GM21529 (cell line): Measurements from ENCODE around the gene FMN1.

Source experiments
- ATAC-seq: cut with Tn5 transposase; IDR thresholded peaks from one replicate; pipeline ENCODE4 v1.9.1; 2021; ENCODE audit not compliant: unreplicated experiment

The FMN1 gene

DNA sequence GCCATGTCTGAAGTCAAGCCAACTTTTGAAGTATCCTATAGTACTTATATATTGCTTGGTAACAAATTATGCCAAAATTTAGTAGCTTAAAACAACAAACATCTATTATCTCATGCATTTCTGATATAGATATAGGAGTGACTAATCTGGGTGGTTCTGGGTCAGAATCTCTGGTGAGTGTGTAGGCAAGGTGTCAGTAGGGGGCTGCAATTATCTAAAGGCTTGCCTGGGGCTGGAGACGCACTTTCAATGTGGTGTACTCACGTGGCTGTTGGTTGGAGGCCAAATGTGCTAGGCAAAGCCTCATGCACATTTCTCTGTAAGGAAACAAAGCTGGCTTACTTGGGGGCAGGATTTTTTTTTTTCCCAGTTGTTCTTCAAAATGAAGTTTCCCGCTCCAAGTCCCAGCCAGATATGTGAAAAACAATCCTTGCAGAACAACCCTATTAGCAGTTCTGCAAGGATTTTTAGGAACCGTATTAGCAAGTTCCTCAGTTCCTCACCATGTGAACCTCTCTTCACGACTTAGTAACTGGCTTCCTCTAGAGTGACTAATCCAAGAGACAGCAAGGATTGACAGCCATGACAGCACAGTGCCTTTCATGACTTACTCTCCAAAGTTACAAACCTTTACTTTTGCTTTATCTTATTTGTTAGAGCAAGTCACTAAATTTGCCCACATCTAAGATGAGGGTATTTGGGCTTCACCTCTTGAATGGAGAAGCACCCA, 450.9 kb downstream of the FMN1 start:
- ATAC-seq: no peak

DNA sequence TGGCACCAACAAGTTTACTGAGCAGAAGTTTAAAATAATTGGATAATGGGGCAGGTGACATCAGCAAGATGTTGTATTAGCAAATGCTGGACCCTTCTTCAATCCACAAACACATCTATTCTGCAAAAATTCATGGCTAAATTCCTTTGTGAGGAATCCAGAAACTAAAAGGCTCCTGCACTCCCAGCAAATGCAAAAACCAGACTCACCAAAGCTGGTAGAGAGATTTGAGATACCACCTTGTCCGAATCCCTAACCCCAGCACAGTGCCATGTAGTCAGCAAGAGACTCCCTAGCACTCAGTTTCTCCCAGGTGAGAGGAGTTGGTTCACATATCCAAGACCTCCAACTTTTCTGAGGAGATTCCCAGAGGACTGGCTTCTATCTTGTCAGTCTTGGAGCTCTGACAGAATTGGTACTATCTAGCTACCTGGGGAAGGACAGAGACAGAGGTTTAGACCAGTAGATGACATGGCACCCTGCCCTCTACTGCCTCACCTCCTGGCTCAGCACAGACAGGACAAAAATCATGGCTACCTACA, 454.9 kb downstream of the FMN1 start:
- ATAC-seq: no peak

DNA sequence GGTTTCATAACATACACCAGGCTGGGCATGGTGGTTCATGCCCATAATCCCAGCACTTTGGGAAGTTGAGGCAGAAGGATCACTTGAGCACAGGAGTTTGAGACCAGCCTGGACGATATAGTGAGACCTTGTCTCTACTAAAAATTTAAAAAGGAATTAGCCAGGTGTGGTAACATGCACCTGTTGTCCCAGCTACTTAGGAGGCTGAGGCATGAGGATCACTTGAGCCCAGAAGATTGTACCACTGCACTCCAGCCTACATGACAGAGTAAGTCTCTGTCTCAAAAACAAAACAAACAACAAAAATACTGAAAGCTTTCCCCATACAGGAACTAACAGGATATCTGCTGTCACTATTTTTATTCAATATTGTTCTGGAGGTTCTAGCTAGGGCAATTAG, 455.8 kb downstream of the FMN1 start:
- ATAC-seq: no peak

DNA sequence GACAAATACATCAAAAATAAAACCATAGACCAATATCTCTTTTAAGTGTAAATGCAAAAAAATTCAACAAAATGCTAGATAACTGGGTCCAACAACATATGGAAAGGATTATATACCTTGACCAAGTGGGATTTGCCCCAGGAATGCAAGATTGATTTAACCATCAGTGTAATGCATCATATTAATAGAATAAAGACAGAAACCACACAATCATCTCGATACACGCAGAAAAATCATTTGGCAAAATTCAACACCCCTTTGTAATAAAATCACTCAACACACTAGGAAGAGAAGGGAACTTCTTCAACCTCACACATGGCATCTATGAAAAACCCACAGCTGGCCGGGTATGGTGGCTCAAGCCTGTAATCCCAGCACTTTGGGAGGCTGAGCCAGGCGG, 457.2 kb downstream of the FMN1 start:
- no peak for ATAC-seq

DNA sequence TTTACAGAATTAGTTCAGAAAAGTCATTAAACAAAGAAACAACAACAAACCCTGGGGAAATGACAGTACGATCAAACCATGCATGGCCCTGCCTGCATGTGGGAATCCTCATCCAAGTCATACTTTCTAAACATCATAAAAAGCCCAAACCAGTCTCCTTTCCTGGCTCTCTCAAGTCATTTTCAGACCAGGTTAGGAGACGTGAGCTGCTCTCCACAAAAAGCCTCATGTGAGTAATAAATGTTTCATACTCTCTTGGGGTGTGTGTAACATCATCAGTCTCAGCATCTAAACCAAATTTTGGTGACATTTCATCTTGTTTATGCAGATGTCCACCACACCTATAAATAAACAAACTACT, 457.8 kb downstream of the FMN1 start:
- no peak for ATAC-seq

DNA sequence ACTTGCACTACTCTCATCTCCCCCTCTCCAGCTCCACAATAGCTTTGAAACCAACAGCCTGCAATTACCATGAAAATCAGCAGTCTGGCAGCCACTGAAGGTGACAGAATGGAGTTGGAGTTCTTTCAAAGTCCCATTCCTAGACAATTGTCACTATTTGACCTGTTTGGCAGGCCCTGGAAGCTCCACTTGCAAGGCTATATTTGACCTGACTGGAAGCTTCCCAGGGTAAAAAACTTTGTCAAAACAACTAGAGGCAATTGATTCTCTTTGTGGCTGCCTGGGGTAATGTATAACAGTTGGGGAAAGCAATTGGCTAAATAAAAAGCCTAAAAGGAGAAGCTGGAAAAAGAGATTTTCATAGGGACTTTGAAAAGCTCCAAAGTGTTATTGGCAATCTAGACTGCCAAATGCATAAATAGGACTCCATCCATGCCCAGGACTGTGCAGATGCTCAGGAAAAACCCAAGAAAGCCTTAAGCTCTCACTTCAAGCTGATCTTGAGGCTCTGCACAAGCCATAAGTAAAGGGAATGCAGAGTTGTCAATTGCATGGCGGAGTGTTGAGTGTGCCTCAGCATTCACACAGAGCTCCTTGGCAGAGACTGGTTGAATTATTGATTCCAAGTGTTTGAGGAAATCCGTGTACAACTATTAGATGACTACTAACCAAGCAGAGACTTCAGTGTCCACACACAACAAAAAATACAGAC, 458.4 kb downstream of the FMN1 start:
- no peak for ATAC-seq

DNA sequence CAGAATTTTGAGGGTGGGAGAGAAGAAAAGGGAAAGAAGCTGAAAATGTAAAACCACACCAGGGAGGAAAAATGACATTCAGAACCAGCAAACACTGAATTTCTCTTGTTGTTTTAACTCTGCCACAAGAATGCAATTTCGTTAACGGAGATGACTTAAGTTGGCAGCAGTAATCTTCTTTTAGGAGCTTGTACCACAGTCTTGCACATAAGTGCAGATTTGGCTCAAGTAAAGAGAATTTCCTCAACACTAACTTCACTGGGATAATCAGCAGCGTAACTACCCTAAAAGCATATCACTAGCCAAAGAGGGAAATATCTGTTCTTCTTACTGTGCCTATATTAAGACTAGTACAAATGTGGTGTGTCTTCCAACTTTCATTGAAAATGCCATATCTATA, 461.2 kb downstream of the FMN1 start:
- no peak for ATAC-seq

DNA sequence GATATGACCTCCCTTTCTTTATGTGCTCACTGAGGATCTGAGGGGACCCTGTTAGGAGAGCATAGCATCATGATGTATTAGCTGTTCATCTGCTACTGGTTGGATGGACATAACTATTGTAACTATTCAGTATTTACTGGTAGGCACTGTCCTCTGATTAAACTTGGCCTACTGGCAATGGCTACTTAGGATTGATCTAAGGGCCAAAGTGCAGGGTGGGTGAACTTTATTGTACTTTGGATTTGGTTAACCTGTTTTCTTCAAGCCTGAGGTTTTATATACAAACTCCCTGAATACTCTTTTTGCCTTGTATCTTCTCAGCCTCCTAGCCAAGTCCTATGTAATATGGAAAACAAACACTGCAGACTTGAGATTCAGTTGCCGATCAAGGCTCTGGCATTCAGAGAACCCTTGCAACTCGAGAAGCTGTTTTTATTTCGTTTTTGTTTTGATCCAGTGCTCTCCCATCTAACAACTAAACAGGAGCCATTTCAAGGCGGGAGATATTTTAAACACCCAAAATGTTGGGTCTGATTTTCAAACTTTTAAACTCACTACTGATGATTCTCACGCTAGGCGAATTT, 461.8 kb downstream of the FMN1 start:
- no peak for ATAC-seq

DNA sequence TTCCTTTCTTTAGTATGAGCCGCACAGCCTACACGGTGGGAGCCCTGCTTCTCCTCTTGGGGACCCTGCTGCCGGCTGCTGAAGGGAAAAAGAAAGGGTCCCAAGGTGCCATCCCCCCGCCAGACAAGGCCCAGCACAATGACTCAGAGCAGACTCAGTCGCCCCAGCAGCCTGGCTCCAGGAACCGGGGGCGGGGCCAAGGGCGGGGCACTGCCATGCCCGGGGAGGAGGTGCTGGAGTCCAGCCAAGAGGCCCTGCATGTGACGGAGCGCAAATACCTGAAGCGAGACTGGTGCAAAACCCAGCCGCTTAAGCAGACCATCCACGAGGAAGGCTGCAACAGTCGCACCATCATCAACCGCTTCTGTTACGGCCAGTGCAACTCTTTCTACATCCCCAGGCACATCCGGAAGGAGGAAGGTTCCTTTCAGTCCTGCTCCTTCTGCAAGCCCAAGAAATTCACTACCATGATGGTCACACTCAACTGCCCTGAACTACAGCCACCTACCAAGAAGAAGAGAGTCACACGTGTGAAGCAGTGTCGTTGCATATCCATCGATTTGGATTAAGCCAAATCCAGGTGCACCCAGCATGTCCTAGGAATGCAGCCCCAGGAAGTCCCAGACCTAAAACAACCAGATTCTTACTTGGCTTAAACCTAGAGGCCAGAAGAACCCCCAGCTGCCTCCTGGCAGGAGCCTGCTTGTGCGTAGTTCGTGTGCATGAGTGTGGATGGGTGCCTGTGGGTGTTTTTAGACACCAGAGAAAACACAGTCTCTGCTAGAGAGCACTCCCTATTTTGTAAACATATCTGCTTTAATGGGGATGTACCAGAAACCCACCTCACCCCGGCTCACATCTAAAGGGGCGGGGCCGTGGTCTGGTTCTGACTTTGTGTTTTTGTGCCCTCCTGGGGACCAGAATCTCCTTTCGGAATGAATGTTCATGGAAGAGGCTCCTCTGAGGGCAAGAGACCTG, 463.5 kb downstream of the FMN1 start:
- ATAC-seq: no peak

DNA sequence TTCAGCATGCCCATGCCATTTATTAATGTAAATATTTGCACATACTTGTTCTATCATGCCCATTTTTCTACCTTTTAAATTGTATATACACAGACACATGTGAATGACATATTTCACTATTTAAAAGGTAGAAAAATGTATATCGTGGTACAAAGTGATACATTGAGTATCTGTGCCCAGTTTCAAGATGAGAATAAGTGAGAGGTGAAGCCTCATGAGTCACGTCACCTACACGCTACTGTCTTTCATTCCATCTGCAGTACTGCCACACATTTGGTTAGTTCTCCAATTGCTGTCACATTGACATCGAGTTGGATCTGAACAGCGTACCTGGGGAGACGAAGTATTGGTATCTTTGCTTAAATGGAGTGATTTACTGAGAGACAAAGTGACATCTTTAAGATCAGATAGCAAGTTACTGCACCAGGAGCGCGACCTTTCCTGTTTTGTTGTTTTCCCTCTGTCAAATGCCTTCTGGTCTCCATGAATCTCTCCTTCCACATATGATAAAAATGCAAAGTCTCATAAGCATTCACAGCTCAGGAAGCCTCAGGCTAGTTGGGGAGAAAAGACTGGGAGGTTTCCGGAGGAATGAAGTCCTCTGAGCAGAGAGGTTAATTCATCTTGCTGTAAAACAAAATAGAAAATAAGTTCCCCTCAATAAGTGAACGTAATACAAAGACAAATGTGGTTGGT, 464.7 kb downstream of the FMN1 start:
- ATAC-seq: no peak

DNA sequence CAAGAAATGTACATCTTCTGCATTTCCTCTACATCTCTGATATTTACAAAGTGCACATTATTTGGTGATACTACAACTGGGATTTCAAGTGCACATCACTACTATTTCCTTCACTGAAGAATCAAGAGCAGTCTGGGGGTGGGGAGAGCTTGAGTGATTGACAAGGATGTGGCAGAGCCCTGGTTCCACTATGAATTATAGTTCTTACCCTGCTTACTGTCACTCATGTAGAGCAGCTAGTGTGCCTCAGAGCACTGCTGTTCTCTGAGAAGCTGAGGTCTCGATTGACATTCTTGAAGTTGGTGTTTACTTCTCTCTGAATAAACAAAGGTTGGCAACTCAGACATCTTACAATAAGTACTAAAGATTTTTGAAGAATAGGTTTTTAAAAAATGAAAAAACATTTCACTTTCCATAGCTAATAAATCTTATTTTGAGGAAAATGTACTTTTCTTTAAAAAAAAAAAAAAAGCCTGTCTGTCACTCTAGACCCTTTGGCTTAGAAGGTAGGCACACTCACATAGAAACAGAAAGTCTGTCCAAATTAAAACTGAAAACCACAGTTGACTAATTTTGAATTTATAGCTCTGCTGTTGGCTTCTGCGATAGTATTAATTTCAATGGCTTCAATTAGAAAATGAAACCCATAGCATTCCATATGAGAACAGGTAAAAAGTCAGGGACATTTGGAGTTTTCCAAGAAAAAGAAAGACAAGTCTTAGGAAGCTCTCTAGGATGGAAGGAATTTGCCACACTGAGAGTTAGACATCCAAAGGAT, 471.2 kb downstream of the FMN1 start:
- ATAC-seq: peak; percentile 89

DNA sequence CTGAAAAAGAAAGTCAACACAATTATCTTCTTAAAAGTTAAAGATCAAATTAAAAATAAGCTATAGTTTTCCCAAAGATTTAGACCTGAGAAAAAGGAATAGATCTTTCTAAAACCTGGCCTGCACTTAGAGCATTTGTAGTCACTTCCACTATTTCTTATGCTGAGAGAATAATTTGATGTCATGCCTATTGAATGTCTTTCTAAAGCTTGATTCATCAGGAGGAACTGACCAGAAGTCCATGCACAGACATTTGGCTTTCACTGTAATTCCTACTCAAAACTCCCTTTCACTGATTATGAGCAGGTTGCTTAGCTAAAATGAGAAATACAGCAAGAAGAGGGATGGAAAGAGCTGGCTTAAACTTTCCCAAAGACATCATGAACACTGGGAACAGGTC, 472.4 kb downstream of the FMN1 start:
- no peak for ATAC-seq

DNA sequence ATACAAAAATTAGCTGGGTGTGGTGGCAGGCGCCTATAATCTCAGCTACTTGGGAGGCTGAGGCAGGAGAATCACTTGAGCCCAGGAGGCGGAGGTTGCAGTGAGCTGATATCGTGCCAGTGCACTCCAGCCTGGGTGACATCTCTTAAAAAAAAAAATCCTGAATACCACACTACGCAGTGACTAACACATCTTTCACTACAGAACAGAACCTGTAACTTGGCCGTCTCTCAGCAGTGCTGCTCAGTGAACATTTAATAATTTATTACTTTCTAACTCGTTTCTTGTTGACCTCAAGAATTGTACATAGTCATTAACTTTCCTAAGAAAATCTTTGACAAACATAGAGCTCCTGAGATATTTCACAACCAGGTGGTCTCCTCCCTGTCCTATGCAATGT, 472.9 kb downstream of the FMN1 start:
- no peak for ATAC-seq

DNA sequence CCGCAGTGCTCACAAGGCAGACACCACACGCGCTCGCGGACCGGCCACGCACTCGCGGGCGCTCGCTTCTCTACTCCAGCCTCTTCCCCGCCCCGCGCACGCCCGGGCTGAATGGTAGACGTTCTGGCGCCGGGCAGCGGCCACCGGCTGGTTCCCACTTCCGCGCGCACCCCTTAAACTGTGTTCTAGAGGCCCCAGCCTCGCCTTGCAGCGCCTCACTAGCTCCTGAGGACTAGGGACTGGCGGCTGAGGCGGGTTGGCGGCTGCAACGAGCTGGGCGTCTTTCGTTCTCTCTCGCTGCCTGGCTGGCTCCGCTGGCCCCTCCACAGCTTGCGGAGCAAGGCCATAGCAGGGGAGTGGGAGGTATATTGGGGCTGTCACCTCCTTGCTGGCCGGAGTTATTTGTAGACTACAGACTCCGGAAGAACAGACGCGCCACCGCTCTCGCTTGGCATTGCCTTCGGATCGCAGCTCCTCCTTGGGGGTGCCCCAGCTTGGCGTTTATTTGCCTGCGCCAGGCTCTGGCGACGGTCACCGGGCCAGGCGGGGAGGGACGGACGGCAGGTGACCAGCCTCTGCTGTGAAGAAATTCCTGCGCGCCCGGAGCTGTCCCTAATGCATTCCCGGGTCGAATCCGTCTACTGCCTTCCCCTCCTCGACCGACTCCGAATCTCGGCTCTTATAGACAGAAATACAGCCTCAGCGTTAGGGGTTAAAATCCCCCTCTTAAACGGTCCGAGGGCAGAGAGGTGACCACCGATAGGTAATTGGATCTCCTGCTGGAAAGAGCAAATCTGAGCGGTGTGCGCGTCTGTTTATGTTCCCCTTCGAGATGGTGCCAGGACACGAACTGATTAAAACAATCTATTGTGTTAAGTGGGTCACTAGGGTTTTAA, 475.4 kb downstream of the FMN1 start:
- ATAC-seq: no peak

DNA sequence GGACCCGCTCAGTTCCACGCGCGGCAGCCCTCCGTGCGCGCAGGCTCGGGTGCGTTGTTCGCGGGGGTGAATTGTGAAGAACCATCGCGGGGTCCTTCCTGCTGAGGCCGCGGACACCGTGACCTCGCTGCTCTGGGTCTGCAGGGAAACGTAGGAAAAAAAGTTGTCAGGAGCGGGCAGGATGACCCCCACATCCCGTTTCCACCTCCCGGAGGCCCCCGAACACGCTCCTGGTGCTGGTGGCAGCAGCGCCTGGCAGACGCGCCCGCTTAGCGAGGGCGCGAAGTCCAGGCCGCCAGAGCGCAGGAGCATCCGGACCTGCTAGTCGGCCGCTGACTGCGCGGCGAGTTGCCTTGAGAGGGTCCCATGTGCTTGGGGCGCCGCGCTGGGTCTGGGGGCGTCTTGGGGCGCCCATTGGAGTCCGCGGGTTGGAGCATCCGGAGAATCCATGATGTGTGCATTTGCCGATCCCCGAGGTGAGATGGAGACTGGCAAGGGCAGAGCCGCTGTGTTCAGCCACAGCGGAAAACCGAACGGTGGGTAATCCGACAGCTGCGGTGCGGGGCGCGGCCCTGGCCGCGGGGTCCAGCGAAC, 476.2 kb downstream of the FMN1 start:
- no peak for ATAC-seq

DNA sequence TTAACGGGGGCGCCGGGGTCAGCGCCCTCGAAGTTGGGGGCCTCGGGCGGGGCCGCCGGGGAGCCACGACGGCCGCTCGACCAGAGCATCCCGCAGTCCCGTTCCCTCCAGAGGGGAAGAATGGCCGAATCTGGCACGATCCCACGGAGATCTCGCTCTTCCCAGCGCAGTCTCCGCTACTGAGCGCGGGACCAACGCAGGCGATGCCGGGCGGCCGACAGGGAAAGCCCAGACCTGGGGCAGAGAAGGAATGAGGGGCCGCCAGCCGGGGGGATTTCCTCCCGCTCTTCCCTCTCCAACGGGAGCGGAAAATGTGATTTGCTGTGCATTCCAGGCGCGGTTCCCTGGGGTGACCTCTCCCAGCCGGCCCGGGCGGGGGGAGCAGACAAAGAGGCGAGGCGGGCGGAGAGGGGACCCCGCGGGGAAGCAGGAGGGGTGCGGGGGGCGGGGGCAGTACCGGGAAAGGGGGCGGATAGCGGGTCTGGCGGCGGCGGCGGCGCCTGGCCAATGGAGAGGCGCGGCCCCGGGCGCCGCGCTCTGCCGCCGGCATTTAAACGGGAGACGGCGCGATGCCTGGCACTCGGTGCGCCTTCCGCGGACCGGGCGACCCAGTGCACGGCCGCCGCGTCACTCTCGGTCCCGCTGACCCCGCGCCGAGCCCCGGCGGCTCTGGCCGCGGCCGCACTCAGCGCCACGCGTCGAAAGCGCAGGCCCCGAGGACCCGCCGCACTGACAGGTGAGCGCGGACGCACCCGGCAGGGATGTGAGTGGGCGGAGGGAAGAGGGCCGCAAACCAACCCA, 476.9 kb downstream of the FMN1 start, which contains the start of gene GREM1:
GREM1 (plus strand) TSS at position 579 of the 801 bp plus-strand sequence. CDS start 12,687 bp downstream, outside the sequence.
- no peak for ATAC-seq

DNA sequence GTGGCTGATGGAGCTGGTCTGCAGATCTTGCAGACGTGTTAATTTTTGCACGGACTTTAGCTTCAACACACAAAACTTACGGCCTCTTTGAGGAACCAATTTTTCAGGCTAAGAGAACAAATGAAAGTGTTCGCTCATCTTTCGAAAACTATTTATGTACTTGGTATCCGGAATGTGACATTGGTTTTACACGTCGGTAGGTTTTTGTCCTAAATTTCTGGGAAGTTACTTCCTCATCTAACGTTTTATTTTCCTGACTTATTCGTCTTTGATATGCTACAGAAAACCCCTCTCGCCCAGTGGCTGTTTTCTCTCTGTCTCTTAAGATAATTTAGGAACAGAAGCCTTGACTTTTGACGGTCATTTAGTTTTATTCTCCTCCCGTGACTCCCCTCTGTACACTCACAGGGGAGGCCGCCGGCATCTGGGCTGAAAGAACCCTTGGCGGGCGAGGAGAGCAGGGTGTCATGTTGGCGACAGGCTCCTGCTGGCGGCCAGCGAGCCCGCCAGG, 477.5 kb downstream of the FMN1 start:
- no peak for ATAC-seq
